ENCODE measurements around the gene SPRY4. TPM values are rescaled to one million over a fixed set of nuclear protein-coding genes. Genes with fewer than 3 reads are reported as not detected.

The SPRY4 gene
- total and polyA plus RNA-seq, 2 of the 13 experiments (the other 11 are each of a cell fraction or from before 2014, with no cell fraction given) = 8.9 to 17.8 TPM

DNA sequence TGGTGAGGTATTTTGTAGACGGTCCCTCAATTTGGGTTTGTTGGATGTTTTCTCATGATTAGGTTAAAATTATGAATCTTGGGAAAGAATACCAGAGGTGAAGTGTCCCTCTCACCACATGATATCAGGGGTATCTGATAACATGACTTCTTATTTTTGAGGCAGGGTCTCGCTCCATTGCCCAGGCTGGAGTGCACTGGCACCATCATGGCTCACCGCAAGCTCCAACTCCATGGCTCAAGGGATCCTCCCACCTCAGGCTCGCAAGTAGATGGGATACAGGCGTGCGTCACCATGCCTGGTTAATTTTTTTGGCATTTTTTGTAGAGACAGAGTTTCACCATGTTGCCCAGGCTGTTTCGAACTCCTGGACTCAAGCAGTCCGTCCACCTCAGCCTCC is 24.1 kb downstream of the SPRY4 start:
- ChIA-PET POLR2A (no interaction called here), CTCF (ENCODE audit: low intra/inter-chr PET ratio, low total read pairs) (no interaction called here)
- H3K4me1 ChIP-seq (ENCODE audit: insufficient read depth, low read length) = peaks cover 28% of the 10 kb centered on the region
- no TSS peak for BruUV-seq (replicated peaks)
- intact Hi-C loops (cut with micrococcal nuclease; ENCODE audit: unreplicated experiment) (no loop called here), in situ Hi-C loops (cut with HindIII; ENCODE audit: extremely low pct_ligation_motif_present, low pct_unique_long_range_greater_than_20kb) (loop anchor here (25.0 kb wide), 1 partner anchor 138 kb away; no protein-coding TSS in a partner anchor)
- no peaks in the 10 kb centered on the region for H3K27me3 ChIP-seq (ENCODE audit: control insufficient read depth in 1 of 2, insufficient read depth in 2 of 2, low read length in 2 of 2)
- FAIRE-seq (no peak), ATAC-seq (no peak), DNase-seq (ENCODE audit: low spot score) (no peak)
- H4K20me1 ChIP-seq (ENCODE audit: insufficient read depth, low read length) = no peaks in the 10 kb centered on the region
- H3K36me3 ChIP-seq (replicated peaks in 1 of 2; ENCODE audit: control insufficient read depth in 1 of 2, insufficient read depth in 2 of 2, low read length in 2 of 2) = no peaks in the 10 kb centered on the region; a peak in 1 of 5 replicates
- H3K79me2 ChIP-seq (ENCODE audit: insufficient read depth, low read length) = no peaks in the 10 kb centered on the region
- H3K4me2 ChIP-seq (ENCODE audit: low read depth, low read length) = no peak overlapping the region
- H3K9ac ChIP-seq (ENCODE audit: insufficient read depth, low read depth, low read length) = no peak overlapping the region
- no peaks in the 10 kb centered on the region for H3K9me3 ChIP-seq (ENCODE audit: low read length)
- H3K27ac ChIP-seq (ENCODE audit: extremely low read length, insufficient read depth, low read length) = no peak overlapping the region
- 96% methylated on average over 8 of the region's 8 CpGs for WGBS (ENCODE audit: low lambda C conversion rate)
- no peak overlapping the region for H2AFZ ChIP-seq (ENCODE audit: low read length)
- no peak overlapping the region for H3K4me3 ChIP-seq (replicated peaks in 1 of 3; ENCODE audit: insufficient read depth in 1 of 3, low read depth in 2 of 3, low read length in 3 of 3)
- TF ChIP-seq, protein P1, sequence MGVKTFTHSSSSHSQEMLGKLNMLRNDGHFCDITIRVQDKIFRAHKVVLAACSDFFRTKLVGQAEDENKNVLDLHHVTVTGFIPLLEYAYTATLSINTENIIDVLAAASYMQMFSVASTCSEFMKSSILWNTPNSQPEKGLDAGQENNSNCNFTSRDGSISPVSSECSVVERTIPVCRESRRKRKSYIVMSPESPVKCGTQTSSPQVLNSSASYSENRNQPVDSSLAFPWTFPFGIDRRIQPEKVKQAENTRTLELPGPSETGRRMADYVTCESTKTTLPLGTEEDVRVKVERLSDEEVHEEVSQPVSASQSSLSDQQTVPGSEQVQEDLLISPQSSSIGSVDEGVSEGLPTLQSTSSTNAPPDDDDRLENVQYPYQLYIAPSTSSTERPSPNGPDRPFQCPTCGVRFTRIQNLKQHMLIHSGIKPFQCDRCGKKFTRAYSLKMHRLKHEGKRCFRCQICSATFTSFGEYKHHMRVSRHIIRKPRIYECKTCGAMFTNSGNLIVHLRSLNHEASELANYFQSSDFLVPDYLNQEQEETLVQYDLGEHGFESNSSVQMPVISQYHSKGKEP (CRISPR knock-in tag; IDR thresholded peaks at IDR 0.05) = no peak
- TF ChIP-seq KMT2B (CRISPR knock-in tag; IDR thresholded peaks at IDR 0.05) (no peak), ZBTB7B (CRISPR knock-in tag; IDR thresholded peaks at IDR 0.05) (no peak), PTBP1 (IDR thresholded peaks at IDR 0.05; ENCODE audit: low read depth, low read length, poor library complexity, severe bottlenecking) (no peak), ZBTB38 (CRISPR knock-in tag; IDR thresholded peaks at IDR 0.05) (no peak), POLR2AphosphoS5 (IDR thresholded peaks at IDR 0.05; ENCODE audit: low read depth, low read length) (no peak), ZFYVE20 (CRISPR knock-in tag; IDR thresholded peaks at IDR 0.05; ENCODE audit: borderline replicate concordance, low read depth) (no peak), SMAD1 (CRISPR knock-in tag; IDR thresholded peaks at IDR 0.05; ENCODE audit: borderline replicate concordance, low read depth) (no peak), KLF6 (CRISPR knock-in tag; IDR thresholded peaks at IDR 0.05) (no peak), ZFP37 (CRISPR knock-in tag; IDR thresholded peaks at IDR 0.05; ENCODE audit: borderline replicate concordance) (no peak)
- TF ChIP-seq, protein P2, sequence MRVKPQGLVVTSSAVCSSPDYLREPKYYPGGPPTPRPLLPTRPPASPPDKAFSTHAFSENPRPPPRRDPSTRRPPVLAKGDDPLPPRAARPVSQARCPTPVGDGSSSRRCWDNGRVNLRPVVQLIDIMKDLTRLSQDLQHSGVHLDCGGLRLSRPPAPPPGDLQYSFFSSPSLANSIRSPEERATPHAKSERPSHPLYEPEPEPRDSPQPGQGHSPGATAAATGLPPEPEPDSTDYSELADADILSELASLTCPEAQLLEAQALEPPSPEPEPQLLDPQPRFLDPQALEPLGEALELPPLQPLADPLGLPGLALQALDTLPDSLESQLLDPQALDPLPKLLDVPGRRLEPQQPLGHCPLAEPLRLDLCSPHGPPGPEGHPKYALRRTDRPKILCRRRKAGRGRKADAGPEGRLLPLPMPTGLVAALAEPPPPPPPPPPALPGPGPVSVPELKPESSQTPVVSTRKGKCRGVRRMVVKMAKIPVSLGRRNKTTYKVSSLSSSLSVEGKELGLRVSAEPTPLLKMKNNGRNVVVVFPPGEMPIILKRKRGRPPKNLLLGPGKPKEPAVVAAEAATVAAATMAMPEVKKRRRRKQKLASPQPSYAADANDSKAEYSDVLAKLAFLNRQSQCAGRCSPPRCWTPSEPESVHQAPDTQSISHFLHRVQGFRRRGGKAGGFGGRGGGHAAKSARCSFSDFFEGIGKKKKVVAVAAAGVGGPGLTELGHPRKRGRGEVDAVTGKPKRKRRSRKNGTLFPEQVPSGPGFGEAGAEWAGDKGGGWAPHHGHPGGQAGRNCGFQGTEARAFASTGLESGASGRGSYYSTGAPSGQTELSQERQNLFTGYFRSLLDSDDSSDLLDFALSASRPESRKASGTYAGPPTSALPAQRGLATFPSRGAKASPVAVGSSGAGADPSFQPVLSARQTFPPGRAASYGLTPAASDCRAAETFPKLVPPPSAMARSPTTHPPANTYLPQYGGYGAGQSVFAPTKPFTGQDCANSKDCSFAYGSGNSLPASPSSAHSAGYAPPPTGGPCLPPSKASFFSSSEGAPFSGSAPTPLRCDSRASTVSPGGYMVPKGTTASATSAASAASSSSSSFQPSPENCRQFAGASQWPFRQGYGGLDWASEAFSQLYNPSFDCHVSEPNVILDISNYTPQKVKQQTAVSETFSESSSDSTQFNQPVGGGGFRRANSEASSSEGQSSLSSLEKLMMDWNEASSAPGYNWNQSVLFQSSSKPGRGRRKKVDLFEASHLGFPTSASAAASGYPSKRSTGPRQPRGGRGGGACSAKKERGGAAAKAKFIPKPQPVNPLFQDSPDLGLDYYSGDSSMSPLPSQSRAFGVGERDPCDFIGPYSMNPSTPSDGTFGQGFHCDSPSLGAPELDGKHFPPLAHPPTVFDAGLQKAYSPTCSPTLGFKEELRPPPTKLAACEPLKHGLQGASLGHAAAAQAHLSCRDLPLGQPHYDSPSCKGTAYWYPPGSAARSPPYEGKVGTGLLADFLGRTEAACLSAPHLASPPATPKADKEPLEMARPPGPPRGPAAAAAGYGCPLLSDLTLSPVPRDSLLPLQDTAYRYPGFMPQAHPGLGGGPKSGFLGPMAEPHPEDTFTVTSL (CRISPR knock-in tag; IDR thresholded peaks at IDR 0.05; ENCODE audit: borderline replicate concordance) = no peak
- TF ChIP-seq, protein P3, sequence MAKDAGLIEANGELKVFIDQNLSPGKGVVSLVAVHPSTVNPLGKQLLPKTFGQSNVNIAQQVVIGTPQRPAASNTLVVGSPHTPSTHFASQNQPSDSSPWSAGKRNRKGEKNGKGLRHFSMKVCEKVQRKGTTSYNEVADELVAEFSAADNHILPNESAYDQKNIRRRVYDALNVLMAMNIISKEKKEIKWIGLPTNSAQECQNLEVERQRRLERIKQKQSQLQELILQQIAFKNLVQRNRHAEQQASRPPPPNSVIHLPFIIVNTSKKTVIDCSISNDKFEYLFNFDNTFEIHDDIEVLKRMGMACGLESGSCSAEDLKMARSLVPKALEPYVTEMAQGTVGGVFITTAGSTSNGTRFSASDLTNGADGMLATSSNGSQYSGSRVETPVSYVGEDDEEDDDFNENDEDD (CRISPR knock-in tag; IDR thresholded peaks at IDR 0.05; ENCODE audit: borderline replicate concordance) = no peak
- TF ChIP-seq, protein P4, sequence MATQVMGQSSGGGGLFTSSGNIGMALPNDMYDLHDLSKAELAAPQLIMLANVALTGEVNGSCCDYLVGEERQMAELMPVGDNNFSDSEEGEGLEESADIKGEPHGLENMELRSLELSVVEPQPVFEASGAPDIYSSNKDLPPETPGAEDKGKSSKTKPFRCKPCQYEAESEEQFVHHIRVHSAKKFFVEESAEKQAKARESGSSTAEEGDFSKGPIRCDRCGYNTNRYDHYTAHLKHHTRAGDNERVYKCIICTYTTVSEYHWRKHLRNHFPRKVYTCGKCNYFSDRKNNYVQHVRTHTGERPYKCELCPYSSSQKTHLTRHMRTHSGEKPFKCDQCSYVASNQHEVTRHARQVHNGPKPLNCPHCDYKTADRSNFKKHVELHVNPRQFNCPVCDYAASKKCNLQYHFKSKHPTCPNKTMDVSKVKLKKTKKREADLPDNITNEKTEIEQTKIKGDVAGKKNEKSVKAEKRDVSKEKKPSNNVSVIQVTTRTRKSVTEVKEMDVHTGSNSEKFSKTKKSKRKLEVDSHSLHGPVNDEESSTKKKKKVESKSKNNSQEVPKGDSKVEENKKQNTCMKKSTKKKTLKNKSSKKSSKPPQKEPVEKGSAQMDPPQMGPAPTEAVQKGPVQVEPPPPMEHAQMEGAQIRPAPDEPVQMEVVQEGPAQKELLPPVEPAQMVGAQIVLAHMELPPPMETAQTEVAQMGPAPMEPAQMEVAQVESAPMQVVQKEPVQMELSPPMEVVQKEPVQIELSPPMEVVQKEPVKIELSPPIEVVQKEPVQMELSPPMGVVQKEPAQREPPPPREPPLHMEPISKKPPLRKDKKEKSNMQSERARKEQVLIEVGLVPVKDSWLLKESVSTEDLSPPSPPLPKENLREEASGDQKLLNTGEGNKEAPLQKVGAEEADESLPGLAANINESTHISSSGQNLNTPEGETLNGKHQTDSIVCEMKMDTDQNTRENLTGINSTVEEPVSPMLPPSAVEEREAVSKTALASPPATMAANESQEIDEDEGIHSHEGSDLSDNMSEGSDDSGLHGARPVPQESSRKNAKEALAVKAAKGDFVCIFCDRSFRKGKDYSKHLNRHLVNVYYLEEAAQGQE (IDR thresholded peaks at IDR 0.05; ENCODE audit: borderline replicate concordance in 1 of 2, low read depth in 1 of 2, low read length in 2 of 2) = no peak

All from HepG2 (cell line).